GM18520 (cell line): ENCODE data around the gene C12orf75.
A peak's percentile ranks its signal among the peaks of the same experiment; 100 is the strongest.
"Not testable (repeated sequence)": the region's sequence is repeated elsewhere in the genome, so short reads cannot be mapped to it uniquely, and the experiment has no call there.

Source experiments
- ATAC-seq: cut with Tn5 transposase; IDR thresholded peaks from one replicate; pipeline ENCODE4 v1.9.1; 2021; ENCODE audit not compliant: unreplicated experiment

Gene C12orf75

DNA sequence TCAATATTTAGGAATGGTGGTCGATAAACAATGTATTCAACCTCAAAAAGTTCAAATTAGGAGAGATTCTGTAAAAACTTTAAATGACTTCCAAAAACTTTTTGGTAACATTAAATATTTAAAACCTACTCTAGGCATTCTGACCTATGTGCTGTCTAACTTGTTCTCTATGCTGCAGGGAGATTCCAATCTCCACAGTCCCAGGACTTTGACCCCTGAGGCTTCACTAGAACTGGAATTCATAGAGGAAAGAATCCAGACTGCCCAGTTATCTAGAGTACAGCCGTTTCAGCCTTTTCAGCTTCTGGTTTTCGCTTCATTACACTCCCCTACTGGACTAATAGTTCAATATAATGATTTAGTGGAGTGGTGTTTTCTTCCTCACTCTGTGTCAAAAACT, 21.1 kb upstream of the C12orf75 start:
- not testable (repeated sequence) for ATAC-seq

DNA sequence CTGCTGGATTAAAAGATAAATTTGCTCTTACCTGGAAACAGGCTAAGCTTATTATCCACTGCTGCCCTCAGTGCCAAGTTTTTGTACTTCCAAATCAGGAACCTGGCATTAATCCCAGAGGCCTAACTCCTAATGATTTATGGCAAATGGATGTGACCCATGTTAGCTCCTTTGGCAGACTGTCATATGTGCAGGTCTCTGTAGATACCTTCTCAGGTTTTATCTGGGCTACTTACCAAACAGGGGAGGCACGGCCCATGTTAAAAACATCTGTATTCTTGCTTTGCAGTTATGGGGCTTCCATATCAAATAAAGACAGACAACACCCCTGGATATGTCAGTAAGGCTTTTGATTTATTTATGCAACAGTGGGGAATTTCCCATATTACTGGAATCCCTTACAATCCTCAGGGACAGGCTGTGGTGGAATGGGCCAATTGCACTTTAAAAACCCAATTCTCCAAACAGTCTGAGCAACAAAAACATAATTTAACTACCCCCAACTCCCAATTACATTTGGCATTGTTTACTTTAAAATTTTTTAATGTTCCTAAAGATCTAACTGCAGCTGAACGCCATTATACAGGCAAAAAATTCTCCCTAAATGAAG, 19.9 kb upstream of the C12orf75 start:
- ATAC-seq = not testable (repeated sequence)

DNA sequence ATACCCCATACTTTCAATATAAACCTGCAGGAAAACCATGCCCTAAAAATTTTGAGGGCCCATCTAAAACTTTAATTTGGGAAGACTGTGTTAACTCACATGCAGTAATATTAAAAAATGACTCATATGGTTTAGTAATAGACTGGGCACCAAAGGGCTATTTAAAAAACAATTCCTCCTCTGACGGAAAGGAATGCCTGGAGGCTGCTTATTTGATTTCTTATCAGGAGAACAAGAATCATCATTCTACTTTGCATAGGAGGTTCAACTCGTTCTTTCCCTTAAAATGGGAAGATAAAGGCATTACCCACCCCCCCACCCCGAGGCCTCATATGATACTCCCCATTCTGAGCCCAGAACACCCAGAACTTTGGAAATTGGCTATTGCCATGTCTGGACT, 18.6 kb upstream of the C12orf75 start:
- ATAC-seq = not testable (repeated sequence)

DNA sequence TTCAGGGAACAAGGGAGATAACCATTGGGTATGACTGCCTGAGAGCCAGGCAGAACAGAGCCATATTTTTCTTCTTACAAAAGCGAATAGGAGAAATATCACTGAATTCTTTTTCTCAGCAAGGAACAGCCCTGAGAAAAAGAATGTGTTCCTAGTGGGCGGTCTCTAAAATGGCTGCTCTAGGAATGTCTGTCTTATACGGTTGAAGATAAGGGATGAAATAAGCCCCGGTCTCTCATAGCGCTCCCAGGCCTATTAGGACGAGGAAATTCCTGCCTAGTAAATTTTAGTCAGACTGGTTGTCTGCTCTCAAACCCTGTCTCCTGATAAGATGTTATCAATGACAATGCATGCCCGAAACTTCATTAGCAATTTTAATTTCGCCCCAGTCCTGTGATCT, 16.7 kb upstream of the C12orf75 start:
- ATAC-seq = not testable (repeated sequence)

DNA sequence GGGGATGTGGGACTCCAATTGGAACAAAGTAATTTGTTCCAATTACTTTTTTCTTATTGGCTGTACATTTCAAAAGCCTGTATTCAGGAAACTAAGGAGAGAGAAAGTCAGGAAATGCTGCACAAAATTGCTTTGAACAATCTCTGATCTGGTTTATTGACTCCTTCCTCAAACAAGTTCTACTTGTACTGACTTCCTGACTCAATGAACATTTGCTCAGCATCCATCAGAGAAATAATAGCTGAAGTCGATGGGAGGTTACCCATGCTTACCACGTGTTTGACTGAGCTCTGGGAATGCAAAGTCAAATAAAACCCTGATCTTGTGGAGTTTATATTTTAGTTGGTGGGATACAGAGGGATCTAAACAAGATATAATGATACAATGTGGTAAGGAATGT, 15.4 kb upstream of the C12orf75 start:
- ATAC-seq = no peak

DNA sequence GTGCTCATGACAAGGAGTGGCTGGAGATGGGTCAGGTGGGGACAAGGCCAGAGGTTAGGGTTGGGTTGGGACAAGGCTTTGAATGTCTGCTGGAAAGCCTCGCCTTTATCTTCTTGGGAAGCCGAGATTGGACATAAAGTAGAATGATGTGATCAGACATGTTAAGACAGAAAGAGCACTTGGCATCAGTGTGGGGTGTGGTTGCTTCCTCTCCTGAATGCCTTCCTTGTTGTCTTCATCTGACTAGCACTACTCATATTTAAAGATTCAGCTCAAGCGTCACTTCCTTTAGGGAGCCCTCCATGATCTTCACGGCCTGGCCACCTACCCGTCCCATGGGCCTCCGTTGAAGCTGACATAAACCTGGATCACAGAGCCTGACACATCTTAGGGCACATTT, 14.8 kb upstream of the C12orf75 start:
- no peak for ATAC-seq

DNA sequence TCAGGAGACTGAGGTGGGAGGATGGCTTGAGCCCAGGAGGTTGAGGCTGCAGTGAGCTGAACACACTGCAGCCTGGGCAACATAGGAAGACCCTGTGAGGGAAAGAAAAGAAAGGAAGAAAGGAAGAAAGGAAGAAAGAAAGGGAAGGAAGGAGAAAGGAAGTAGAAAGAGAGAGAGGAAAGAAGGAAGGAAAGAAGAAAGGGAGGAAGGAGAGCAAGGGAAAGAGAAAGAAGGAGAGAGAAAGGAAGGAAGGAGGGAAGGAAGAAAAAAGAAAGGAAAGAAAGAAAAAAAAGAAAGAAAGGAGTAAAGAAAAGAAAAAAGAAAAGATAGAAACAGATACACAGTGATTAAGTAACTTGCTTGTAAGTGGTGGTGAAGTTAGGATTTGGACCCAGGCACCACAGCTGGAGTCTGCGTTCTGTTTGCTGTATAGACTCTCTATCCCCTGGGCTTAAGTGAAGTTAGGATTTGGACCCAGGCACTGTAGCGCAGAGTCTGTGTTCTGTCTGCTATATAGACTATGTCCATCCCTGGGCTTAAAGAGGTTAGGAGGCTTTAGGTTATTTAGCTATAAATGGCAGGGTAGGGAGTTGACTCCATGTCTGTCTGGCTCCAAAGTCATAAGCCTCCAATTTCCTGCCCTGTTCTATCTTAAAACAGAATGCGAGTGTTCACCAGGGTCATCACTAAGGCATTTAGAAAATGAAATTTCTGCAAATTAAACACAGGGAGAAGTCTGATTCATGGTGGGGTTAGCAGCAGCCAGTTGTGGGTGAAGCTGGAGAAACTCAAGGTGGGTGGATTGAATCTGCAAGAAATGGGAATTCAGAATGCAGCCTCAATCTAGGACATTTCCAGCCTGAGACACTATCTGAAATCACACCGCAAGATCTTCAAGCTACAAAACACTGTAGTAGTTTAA, 13.3 kb upstream of the C12orf75 start:
- no peak for ATAC-seq

DNA sequence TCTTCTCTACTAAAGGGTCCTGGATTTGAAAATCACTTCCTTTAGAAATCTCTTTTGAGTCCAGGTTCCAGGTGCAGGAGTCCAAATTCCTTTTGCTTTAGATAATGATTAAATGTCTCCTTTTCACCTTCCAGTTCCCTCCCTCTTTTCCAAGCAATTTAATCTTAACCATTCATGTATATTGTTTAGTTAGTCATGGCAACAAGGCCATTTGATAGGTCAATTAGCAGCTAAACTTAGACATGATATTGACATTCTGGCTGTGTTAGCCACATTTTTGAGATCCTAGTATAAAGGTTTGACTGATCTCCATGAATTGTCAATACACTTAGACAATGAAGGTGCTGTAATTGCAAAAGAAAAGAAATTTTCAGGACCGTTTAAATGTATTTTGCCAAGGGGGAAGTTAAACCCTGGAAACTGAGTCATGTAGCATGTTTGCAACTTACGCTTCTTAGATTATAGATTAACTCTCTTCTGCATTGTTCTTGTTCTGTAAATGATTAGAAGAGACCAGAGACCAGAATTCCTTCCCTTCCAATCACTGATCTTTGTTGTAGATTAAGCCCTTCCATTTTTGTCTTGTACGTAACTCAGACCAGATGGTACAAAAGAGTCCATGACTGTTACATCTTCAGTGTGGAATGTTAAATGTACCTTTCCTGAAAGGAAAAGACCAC, 12.4 kb upstream of the C12orf75 start:
- no peak for ATAC-seq

DNA sequence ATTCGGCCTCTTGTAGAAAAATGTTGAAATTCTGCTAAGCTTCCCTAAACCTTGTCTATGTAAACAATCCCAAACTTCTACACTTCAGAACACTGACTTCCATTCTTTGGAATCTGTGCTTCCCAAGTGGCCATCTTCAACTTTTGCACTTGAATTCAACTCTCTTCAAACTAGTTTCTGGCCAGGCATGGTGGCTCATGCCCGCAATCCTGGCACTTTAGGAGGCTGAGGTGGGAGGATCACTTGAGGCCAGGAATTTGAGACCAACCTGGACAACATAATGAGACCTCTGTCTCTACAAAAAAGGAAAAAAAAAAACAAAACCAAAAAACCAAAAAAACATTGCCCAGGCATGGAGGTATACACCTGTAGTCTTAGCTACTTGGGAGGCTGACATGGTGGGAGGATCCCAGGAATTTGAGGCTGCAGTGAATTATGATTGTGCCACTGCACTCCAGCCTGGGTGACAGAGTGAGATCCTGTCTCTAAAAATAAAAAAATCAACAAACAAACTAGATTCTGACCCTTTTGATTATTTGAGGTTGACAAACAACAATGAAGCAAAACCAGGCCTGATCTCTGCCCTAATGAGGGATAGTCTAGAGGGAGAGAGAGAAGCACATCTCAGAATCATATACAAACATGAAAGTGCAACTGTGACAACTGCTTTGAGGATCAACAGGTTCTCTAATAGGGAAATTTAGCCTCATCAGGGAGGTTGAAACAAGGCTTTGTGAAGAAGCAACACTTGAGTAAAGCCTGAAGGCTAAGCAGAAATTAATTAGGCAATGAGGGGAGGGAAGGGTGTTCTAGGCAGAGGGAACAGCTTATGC, 11.6 kb upstream of the C12orf75 start:
- peak; percentile 36 for ATAC-seq

DNA sequence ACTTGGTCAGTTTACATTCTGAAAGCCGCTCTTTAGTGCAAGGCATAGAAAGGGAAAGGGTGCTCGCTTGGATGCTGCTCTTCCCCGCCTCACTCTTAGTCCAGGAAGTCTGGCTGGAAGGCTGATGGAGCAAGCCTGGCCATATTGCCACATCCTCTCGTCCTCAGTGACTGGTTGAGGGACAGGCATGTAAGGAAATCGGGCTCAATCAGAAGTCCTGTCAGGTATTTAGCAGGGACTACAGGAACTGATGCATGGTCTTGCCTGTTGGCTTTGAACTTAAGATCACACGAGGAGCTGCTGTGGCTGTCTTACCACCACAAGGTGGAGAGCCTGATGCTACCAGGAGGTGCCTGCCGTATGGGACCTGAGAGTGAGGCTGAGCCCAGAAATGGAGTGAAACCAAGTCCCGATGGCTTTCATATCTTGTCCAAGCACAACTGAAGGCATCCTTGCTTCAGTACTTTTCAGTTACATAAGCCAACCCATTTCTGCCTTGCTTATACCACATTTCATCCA, 10.7 kb upstream of the C12orf75 start:
- ATAC-seq = no peak

DNA sequence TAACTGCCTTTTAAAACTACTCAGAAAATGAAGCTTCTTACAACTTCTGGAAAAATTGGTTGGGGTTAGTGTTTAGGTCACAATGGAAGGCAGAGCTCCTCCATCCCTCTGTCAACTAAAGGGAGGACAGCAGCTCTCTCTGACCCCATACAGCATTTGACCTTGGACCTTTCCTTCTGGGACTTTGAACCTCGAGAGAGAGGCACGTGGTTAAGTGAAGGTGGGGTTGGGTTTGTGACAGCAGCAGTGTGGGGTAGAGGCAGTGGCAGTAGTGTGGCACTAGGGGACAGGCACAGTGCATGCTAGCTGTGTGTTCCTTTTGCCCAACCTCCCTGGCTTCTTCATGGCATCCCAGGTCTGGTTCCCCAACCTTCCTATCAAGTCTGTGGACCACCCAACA, 9.4 kb upstream of the C12orf75 start:
- no peak for ATAC-seq

DNA sequence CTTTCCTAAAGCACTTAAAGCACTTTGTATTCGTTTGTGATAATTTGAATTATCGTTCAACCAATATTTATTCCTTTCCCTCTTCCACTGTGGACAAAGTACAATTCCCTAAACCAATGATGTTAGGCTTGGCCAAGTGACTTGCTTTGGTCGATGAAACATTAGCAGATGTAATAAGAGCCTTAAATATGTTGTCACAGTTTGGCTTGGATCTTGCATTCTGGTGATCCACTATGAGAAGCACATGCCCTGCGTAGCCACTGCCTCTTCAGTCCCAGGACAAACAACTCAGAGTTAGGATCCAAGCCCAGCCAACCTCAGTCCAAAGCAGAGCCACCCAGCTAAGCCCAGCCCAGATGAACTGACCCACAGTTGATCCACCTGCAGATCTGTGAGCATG, 8.4 kb upstream of the C12orf75 start:
- ATAC-seq = no peak

DNA sequence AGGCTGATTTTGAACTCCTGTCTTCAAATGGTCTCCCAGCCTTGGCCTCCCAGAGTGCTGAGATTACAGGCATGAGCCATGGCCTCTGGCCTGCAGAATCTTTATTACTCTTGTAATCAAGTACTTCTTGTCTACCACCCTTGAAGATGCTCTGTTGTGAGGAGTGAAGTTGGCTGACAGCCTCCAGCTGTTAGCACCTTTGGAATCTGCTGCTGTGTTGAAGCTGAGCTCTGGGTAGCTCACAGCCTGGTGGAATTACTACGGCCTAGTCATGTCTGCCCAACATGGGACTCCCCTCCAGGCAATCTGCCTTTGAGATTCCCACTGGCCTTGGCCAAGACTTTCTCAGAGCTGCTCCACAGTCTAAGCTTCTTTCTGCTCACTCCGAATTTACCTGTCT, 5.8 kb upstream of the C12orf75 start:
- ATAC-seq = no peak

DNA sequence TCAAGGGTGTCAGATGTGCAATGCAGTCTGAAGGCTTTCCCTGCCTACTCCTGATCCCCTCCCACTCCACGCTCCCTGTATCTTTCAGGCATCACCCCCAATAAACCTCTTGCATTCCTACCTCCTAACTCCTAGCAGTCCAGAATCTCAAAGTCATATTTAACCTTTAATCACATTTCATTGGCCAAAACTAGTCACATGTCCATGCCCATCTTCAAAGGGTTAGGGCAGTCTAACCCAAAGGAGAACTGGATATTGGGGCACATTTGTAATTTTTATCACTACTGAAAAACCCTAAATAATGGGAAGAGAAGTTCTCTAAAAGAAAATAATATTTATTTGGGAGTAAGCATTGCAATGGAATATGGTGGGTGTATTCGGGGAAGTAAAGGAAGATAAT, 5.4 kb upstream of the C12orf75 start:
- no peak for ATAC-seq

DNA sequence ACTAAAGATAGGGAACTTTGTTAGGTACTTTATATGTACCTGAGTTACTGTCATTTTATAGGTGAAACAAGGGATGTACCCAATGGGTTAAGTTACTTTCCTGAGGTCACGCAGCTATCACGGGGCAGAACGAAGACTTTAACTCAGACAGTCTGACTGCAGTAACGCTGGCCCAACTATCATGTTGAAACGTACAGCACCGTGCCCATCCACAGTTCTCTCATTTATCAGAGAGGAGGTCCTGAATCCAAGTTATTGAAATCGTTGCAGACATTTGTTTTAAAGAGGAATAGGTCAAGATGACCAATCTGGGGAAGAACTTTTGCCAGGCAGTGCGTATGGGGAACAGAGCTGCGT, 587 bp upstream of the C12orf75 start:
- ATAC-seq = no peak

DNA sequence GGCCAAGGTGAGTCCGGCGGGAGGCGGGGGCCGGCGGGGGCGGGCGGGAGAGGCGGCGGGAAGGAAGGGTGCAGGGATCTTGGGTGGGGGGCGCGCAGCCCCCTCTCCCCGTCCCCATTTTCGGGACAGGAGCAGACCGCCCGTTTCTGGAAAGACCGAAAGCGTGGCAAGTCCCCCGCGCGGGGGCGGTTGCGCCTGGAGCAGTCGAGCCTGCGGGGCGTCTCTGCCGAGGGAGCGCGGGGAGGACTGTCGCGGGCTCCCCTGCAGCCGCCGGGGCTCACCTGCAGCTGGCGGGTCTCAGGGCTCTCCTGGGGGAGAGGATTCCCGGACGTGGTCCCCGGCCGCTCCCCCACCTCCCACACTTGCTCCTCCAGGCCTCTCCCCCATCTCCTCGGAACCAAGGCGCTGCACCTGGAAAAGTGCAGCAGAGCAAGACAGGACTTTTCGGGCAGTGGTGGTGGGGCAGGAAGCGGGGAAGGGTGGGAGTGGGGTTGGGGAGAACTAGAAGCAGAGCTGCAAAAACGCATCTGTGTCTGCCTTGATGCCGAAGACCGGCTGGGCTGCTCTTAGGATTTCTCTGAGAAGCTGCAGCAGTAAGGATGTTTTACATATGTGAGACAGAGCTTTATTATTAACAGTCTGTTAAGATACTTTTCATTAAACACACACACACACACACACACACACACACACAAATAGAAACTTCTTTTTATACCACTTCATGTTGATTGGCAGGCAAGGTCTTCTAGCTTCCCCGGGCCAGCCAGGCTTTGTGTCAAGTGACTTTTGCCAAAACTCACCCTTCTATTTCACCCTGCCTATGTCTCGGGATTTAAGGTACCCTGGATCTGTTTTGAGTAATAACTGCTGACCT, 677 bp downstream of the C12orf75 start:
- no peak for ATAC-seq

DNA sequence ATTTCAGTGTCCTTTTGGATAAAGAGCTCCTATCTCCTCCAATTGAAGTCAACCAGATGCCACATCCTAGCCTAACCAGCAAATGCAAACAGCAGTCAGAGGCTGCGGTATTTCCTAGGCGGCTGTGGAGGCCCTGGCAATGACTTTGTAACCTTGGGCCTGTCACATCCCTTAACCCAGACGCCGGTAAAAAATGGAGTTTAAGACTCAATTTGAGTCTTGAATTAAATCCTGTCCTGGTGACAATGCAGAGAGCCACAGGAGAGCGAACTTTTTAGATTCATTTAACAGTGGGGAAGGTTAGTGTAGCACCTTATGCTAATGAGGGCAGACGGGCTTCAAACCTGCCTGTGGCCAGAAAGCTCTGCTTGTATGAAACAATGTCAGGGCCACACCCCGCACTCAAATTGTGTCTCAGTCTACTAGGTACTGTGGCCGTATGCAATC, 1.3 kb downstream of the C12orf75 start:
- no peak for ATAC-seq

DNA sequence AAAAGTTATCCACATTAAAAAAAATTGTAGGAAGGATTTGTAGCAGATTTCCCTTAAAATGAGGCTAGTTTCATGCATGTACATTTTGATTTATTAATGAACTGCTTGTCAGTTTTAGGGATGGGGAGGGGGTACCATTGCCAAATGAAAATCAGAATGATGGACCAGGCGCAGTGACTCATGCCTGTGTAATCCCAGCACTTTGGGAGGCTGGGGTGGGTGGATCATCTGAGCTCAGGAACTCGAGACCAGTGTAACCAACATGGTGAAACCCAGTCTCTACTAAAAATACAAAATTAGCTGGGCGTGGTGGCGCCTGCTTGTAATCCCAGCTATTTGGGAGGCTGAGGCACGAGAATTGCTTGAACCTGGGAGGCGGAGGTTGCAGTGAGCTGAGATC, 1.8 kb downstream of the C12orf75 start:
- ATAC-seq = not testable (repeated sequence)

DNA sequence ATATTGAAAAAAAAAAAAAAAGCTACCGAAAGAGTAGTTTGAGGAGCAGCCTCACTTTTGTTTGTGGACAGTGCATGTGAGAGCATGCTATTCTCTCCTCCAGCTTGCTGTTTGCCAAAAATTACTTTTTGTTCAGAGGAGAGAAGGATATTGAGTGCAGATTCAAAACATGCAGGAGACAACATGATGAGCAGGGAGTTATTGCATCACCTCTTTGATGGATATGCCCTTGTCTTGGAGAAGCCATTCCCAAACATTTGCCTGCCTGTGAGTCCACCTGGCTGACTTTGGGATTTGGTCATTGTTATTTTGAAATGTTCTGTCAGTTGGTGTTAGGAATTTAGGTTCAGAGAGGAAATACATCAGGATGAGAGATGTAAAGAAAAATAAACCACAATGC, 2.4 kb downstream of the C12orf75 start:
- ATAC-seq = no peak

DNA sequence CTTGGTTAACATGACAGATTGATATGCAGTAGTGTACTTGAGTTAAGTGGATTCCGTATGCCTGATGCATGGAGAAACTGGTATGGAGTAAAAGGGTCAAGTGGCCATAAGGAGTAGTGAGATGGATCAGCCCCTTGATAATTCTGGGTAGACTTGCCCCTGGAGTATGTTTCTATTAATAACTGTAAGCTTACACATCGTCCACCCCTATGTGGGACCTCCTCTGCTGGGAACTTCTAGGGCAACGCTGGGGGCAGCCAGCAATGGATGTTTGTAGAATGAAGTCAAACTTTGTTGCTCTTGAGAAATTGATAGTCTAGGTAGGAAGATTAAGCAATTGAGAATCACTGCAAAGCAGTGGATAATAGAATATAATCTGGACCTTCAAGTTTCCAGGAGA, 3.5 kb downstream of the C12orf75 start:
- no peak for ATAC-seq
